HEK293 (cell line): Measurements from ENCODE around the gene TOPORS.

Source experiments
- ELK4 ChIP-seq: IDR thresholded peaks from 2 replicates; pipeline ENCODE4 v1.6.1; 2011; ENCODE audit warnings: mild to moderate bottlenecking, low read depth, low read length, borderline replicate concordance
- GLIS2 ChIP-seq: fragments of 450-650 bp; formaldehyde crosslinking; IDR thresholded peaks from 2 replicates; pipeline ENCODE4 v1.5.1; 2016; ENCODE audit warnings: missing biosample characterization, missing genetic modification characterization
- HIC1 ChIP-seq: fragments of 450-650 bp; formaldehyde crosslinking; IDR thresholded peaks from 2 replicates; pipeline ENCODE4 v1.5.1; 2016; ENCODE audit warnings: missing biosample characterization, missing genetic modification characterization
- KLF17 ChIP-seq: fragments of 450-650 bp; formaldehyde crosslinking; IDR thresholded peaks from 2 replicates; pipeline ENCODE4 v1.5.1; 2016; ENCODE audit warnings: missing biosample characterization, missing genetic modification characterization
- PRDM6 ChIP-seq: fragments of 450-650 bp; formaldehyde crosslinking; IDR thresholded peaks from 2 replicates; pipeline ENCODE4 v1.5.1; 2017; ENCODE audit warnings: missing biosample characterization, missing genetic modification characterization
- SP7 ChIP-seq: fragments of 450-650 bp; formaldehyde crosslinking; IDR thresholded peaks from 2 replicates; pipeline ENCODE4 v1.5.1; 2016; ENCODE audit warnings: missing biosample characterization, missing genetic modification characterization
- YY2 ChIP-seq: fragments of 450-650 bp; formaldehyde crosslinking; IDR thresholded peaks from 2 replicates; pipeline ENCODE4 v1.5.1; 2016; ENCODE audit warnings: missing biosample characterization, missing genetic modification characterization
- ZBTB7A ChIP-seq: fragments of 450-650 bp; formaldehyde crosslinking; IDR thresholded peaks from 2 replicates; pipeline ENCODE4 v1.5.1; 2016; ENCODE audit warnings: low read depth, missing biosample characterization, missing genetic modification characterization
- ZEB2 ChIP-seq: fragments of 450-650 bp; formaldehyde crosslinking; IDR thresholded peaks from 2 replicates; pipeline ENCODE4 v1.5.1; 2016; ENCODE audit warnings: missing biosample characterization, missing genetic modification characterization
- ZFHX2 ChIP-seq: fragments of 450-650 bp; formaldehyde crosslinking; conservative IDR thresholded peaks from 2 replicates; pipeline ENCODE4 v1.5.1; 2016; ENCODE audit warnings: missing biosample characterization, missing genetic modification characterization
- ZFP37 ChIP-seq: fragments of 450-650 bp; formaldehyde crosslinking; IDR thresholded peaks from 2 replicates; pipeline ENCODE4 v1.5.1; 2016; ENCODE audit warnings: missing biosample characterization, missing genetic modification characterization
- ZFP69B ChIP-seq: fragments of 450-650 bp; formaldehyde crosslinking; IDR thresholded peaks from 2 replicates; pipeline ENCODE4 v1.5.1; 2016; ENCODE audit warnings: missing biosample characterization, missing genetic modification characterization
- ZNF266 ChIP-seq: fragments of 450-650 bp; formaldehyde crosslinking; IDR thresholded peaks from 2 replicates; pipeline ENCODE4 v1.5.1; 2016; ENCODE audit warnings: missing biosample characterization, missing genetic modification characterization, low read depth
- ZNF324 ChIP-seq: fragments of 450-650 bp; formaldehyde crosslinking; IDR thresholded peaks from 2 replicates; pipeline ENCODE4 v1.5.1; 2016; ENCODE audit warnings: missing biosample characterization, missing genetic modification characterization
- ZNF335 ChIP-seq: fragments of 450-650 bp; formaldehyde crosslinking; conservative IDR thresholded peaks from 2 replicates; pipeline ENCODE4 v1.5.1; 2016; ENCODE audit warnings: missing biosample characterization, missing genetic modification characterization
- ZNF510 ChIP-seq: fragments of 450-650 bp; formaldehyde crosslinking; IDR thresholded peaks from 2 replicates; pipeline ENCODE4 v1.5.1; 2018; ENCODE audit warnings: mild to moderate bottlenecking, missing genetic modification characterization, missing biosample characterization; ENCODE audit not compliant: insufficient replicate concordance
- ZNF513 ChIP-seq: fragments of 450-650 bp; IDR thresholded peaks from 2 replicates; pipeline ENCODE4 v1.5.1; 2018; ENCODE audit warnings: missing biosample characterization, missing genetic modification characterization
- ZNF518A ChIP-seq: fragments of 450-650 bp; formaldehyde crosslinking; conservative IDR thresholded peaks from 2 replicates; pipeline ENCODE4 v1.5.1; 2016; ENCODE audit warnings: low read depth, missing biosample characterization, missing genetic modification characterization
- ZNF561 ChIP-seq: fragments of 450-650 bp; IDR thresholded peaks from 2 replicates; pipeline ENCODE4 v1.5.1; 2018; ENCODE audit warnings: missing biosample characterization, missing genetic modification characterization, borderline replicate concordance
- ZNF600 ChIP-seq: fragments of 450-650 bp; formaldehyde crosslinking; IDR thresholded peaks from 2 replicates; pipeline ENCODE4 v1.5.1; 2016; ENCODE audit warnings: missing biosample characterization, missing genetic modification characterization
- ZNF629 ChIP-seq: fragments of 450-650 bp; formaldehyde crosslinking; IDR thresholded peaks from 2 replicates; pipeline ENCODE4 v1.5.1; 2017; ENCODE audit warnings: missing biosample characterization, missing genetic modification characterization
- ZNF76 ChIP-seq: fragments of 450-650 bp; formaldehyde crosslinking; IDR thresholded peaks from 2 replicates; pipeline ENCODE4; 2016; ENCODE audit warnings: low read depth, missing biosample characterization, missing genetic modification characterization, borderline replicate concordance
- ZNF777 ChIP-seq: fragments of 450-650 bp; formaldehyde crosslinking; IDR thresholded peaks from 2 replicates; pipeline ENCODE4 v1.5.1; 2017; ENCODE audit warnings: missing biosample characterization, missing genetic modification characterization, borderline replicate concordance
- ZSCAN4 ChIP-seq: fragments of 450-650 bp; formaldehyde crosslinking; IDR thresholded peaks from 2 replicates; pipeline ENCODE4 v1.5.1; 2017; ENCODE audit warnings: missing biosample characterization, missing genetic modification characterization

TOPORS gene

GRCh38 chr9:32552172-32552872 lies at the start of gene TOPORS, which contains the start of gene SMIM27 (continued):
- TF ChIP-seq ZNF518A (peak; percentile 41; the same call in 1 of the 2 replicates), ZEB2 (tag by site-specific recombination) (peak; percentile 46; the same call in 1 of the 2 replicates), ZNF266 (tag by site-specific recombination) (no peak), ZNF335 (tag by site-specific recombination) (peak; percentile 85), ZNF600 (tag by site-specific recombination) (peak; percentile 57), ZFHX2 (tag by site-specific recombination) (peak; percentile 87), ZNF777 (tag by site-specific recombination) (no peak), ZBTB7A (tag by site-specific recombination) (peak; percentile 50; the same call in 1 of the 2 replicates), ZNF561 (tag by site-specific recombination) (peak; percentile 56; the same call in 1 of the 2 replicates), ZNF629 (tag by site-specific recombination) (peak; percentile 82), GLIS2 (tag by site-specific recombination) (peak; percentile 33; the same call in 1 of the 2 replicates), PRDM6 (tag by site-specific recombination) (peak; percentile 44; the same call in 1 of the 2 replicates), ZNF513 (tag by site-specific recombination) (no peak), ZNF324 (tag by site-specific recombination) (0 out of 2 replicates have a peak, but pooled peaks have one; percentile 63), SP7 (peak; percentile 62), ZFP37 (tag by site-specific recombination) (0 out of 2 replicates have a peak, but pooled peaks have one; percentile 69), ELK4 (no peak), ZFP69B (tag by site-specific recombination) (peak; percentile 64; the same call in 1 of the 2 replicates), ZNF510 (no peak), ZSCAN4 (tag by site-specific recombination) (peak; percentile 39; the same call in 1 of the 2 replicates), HIC1 (tag by site-specific recombination) (peak; percentile 66; the same call in 1 of the 2 replicates), KLF17 (0 out of 2 replicates have a peak, but pooled peaks have one; percentile 32), YY2 (tag by site-specific recombination) (peak; percentile 71), ZNF76 (tag by site-specific recombination) (peak; percentile 85)
